Hindlimb muscle (tissue), 1 donor: ENCODE results near the gene RPS4Y2. TPM values are rescaled to one million over a fixed set of nuclear protein-coding genes. Genes with fewer than 3 reads are reported as not detected.

ENCODE experiments used
- polyA plus RNA-seq: library from polyadenylated mRNA; unstranded; fragments of 120-200 nt; gene quantifications from one replicate; pipeline ENCODE4 v1.2.1, GENCODE V29; 2013; ENCODE audit not compliant: insufficient read length

The RPS4Y2 gene
- polyA plus RNA-seq, 1 donor, result not detected

Other genes with a start within 250 kb of the RPS4Y2 start
- gene EIF1AY, start 180.3 kb upstream of the RPS4Y2 start, polyA plus RNA-seq, result 103 TPM